Muscle of leg (tissue), 11 donors: ENCODE data around the gene CCDC32. TPM values are rescaled to one million over a fixed set of nuclear protein-coding genes. Genes with fewer than 3 reads are reported as not detected.

Source experiments
- DNase-seq: peaks from one replicate; pipeline ENCODE4 v3.0.0; 2013
- H3K27ac ChIP-seq: one replicate; pipeline ENCODE4 v1.5.1; 2013; ENCODE audit warnings: mild to moderate bottlenecking, low read length, control low read depth
- H3K27me3 ChIP-seq: one replicate; pipeline ENCODE4 v1.6.1; 2013; ENCODE audit warnings: low read length; ENCODE audit not compliant: control insufficient read depth, insufficient read depth
- H3K36me3 ChIP-seq: one replicate; pipeline ENCODE4 v1.6.1; 2013; ENCODE audit warnings: low read length; ENCODE audit not compliant: control insufficient read depth, insufficient read depth
- H3K4me1 ChIP-seq: one replicate; pipeline ENCODE4 v1.6.1; 2013; ENCODE audit warnings: low read length; ENCODE audit not compliant: control insufficient read depth, insufficient read depth
- H3K4me3 ChIP-seq: one replicate; pipeline ENCODE4 v1.5.1; 2013; ENCODE audit warnings: low read length, control low read depth
- H3K9me3 ChIP-seq: replicated peaks from 2 replicates; pipeline ENCODE4 v1.6.1; 2013; ENCODE audit warnings: low read depth, low read length; ENCODE audit not compliant: control insufficient read depth
- WGBS: methylation state at CpG from one replicate; pipeline ENCODE4 v1.1.5; 2013; ENCODE audit warnings: missing lambda C conversion rate; ENCODE audit not compliant: insufficient coverage; 5-methylcytosine and 5-hydroxymethylcytosine counted together
- polyA plus RNA-seq, 8 donors: library from polyadenylated mRNA; unstranded; fragments of 120-200 nt; gene quantifications; one replicate each; pipeline versions ENCODE4 v1.2.1 to v1.2.3, GENCODE V29; 2013; ENCODE audit warnings: inconsistent platforms in 1 of 8, low replicate concordance in 1 of 8; ENCODE audit not compliant: insufficient read length in 8 of 8, insufficient read depth in 1 of 8
- total RNA-seq: library from RNA; stranded (reverse); fragments of 120-200 nt; gene quantifications from one replicate; pipeline ENCODE4 v1.2.4, GENCODE V29; 2013

The CCDC32 gene
- total and polyA plus RNA-seq, 9 donors: 13.6 to 25.9 (median 21.1) TPM

- no peak for DNase-seq
- no peaks in the 10 kb centered on the region for H3K27me3 ChIP-seq
- H3K36me3 ChIP-seq: peaks cover 28% of the 10 kb centered on the region
- H3K4me3 ChIP-seq: no peak overlapping the region
- no peaks in the 10 kb centered on the region for H3K9me3 ChIP-seq
- no peak overlapping the region for H3K27ac ChIP-seq
- H3K4me1 ChIP-seq: peaks cover 6% of the 10 kb centered on the region
Observed at GRCh38 chr15:40575113-40575512, 10.3 kb upstream of the CCDC32 start.

- Histone ChIP-seq H3K9me3 (no peaks in the 10 kb centered on the region), H3K4me1 (peaks cover 15% of the 10 kb centered on the region), H3K27ac (peak within 1 kb of the TSS; percentile 89), H3K36me3 (peaks cover 24% of the 10 kb centered on the region), H3K27me3 (no peaks in the 10 kb centered on the region), H3K4me3 (peak within 1 kb of the TSS; percentile 85)
- under 1% methylated on average over 56 of the region's 62 CpGs for WGBS
- peak; percentile 97 for DNase-seq
Observed at GRCh38 chr15:40569129-40569953, 4.5 kb upstream of the CCDC32 start, which contains the start of gene RPUSD2. RPUSD2 (plus strand) TSS chr15:40569299; CDS start chr15:40569338, 39 bp downstream.

- Histone ChIP-seq H3K9me3 (no peaks in the 10 kb centered on the region), H3K4me1 (peaks cover 22% of the 10 kb centered on the region), H3K27me3 (no peaks in the 10 kb centered on the region), H3K27ac (no peak overlapping the region), H3K4me3 (no peak overlapping the region), H3K36me3 (peaks cover 14% of the 10 kb centered on the region)
- 55% methylated on average over 3 of the region's 7 CpGs for WGBS
- DNase-seq: no peak
Observed at GRCh38 chr15:40567111-40567510, 2.3 kb upstream of the CCDC32 start.

- Histone ChIP-seq H3K36me3 (peaks cover 15% of the 10 kb centered on the region), H3K4me1 (peaks cover 20% of the 10 kb centered on the region), H3K27me3 (no peaks in the 10 kb centered on the region), H3K27ac (peak overlapping the region; percentile 98), H3K4me3 (peak overlapping the region; percentile 85), H3K9me3 (no peaks in the 10 kb centered on the region)
- DNase-seq: no peak
- WGBS: 59% methylated on average over 11 of the region's 20 CpGs
Observed at GRCh38 chr15:40565333-40566238, 744 bp upstream of the CCDC32 start.

GRCh38 chr15:40563426-40563825 lies 1.4 kb downstream of the CCDC32 start:
- Histone ChIP-seq H3K4me1 (peaks cover 11% of the 10 kb centered on the region), H3K9me3 (no peaks in the 10 kb centered on the region), H3K4me3 (no peak overlapping the region), H3K27me3 (no peaks in the 10 kb centered on the region), H3K36me3 (peaks cover 17% of the 10 kb centered on the region), H3K27ac (no peak overlapping the region)
- DNase-seq: no peak

GRCh38 chr15:40562691-40563090 lies 2.2 kb downstream of the CCDC32 start:
- Histone ChIP-seq H3K27ac (no peak overlapping the region), H3K4me3 (no peak overlapping the region), H3K9me3 (no peaks in the 10 kb centered on the region), H3K36me3 (peaks cover 17% of the 10 kb centered on the region), H3K27me3 (no peaks in the 10 kb centered on the region), H3K4me1 (peaks cover 11% of the 10 kb centered on the region)
- 56% methylated on average over 2 of the region's 2 CpGs for WGBS
- DNase-seq: no peak

GRCh38 chr15:40558952-40559742 lies 5.7 kb downstream of the CCDC32 start:
- no peak overlapping the region for H3K4me3 ChIP-seq
- H3K4me1 ChIP-seq: peaks cover 8% of the 10 kb centered on the region
- DNase-seq: no peak
- 92% methylated on average over 5 of the region's 6 CpGs for WGBS
- H3K9me3 ChIP-seq: no peaks in the 10 kb centered on the region
- H3K27ac ChIP-seq: no peak overlapping the region
- H3K27me3 ChIP-seq: no peaks in the 10 kb centered on the region
- H3K36me3 ChIP-seq: peaks cover 30% of the 10 kb centered on the region

GRCh38 chr15:40555876-40556275 lies 9.0 kb downstream of the CCDC32 start:
- DNase-seq: no peak
- no peaks in the 10 kb centered on the region for H3K9me3 ChIP-seq
- H3K27me3 ChIP-seq: no peaks in the 10 kb centered on the region
- no peak overlapping the region for H3K27ac ChIP-seq
- no peak overlapping the region for H3K4me3 ChIP-seq
- H3K36me3 ChIP-seq: peaks cover 26% of the 10 kb centered on the region
- peaks cover 11% of the 10 kb centered on the region for H3K4me1 ChIP-seq
- WGBS: 100% methylated on average over 1 of the region's 2 CpGs

GRCh38 chr15:40554161-40554525 lies 10.7 kb downstream of the CCDC32 start:
- Histone ChIP-seq H3K9me3 (no peaks in the 10 kb centered on the region), H3K27ac (peak overlapping the region; percentile 67), H3K4me1 (peaks cover 11% of the 10 kb centered on the region), H3K36me3 (peaks cover 27% of the 10 kb centered on the region), H3K27me3 (no peaks in the 10 kb centered on the region), H3K4me3 (no peak overlapping the region)
- DNase-seq: no peak
- WGBS: 66% methylated on average over 2 of the region's 4 CpGs
